Activated CD4-positive, alpha-beta T cell treated with anti-CD3 and anti-CD28 coated beads, Interleukin-2, amount 50 U/mL, for 1 hour (primary cell): Measurements from ENCODE around the gene COQ4.

Experiments used
- DNase-seq: peaks from one replicate; pipeline ENCODE4 v3.0.0-alpha.2; 2020

The COQ4 gene

DNA sequence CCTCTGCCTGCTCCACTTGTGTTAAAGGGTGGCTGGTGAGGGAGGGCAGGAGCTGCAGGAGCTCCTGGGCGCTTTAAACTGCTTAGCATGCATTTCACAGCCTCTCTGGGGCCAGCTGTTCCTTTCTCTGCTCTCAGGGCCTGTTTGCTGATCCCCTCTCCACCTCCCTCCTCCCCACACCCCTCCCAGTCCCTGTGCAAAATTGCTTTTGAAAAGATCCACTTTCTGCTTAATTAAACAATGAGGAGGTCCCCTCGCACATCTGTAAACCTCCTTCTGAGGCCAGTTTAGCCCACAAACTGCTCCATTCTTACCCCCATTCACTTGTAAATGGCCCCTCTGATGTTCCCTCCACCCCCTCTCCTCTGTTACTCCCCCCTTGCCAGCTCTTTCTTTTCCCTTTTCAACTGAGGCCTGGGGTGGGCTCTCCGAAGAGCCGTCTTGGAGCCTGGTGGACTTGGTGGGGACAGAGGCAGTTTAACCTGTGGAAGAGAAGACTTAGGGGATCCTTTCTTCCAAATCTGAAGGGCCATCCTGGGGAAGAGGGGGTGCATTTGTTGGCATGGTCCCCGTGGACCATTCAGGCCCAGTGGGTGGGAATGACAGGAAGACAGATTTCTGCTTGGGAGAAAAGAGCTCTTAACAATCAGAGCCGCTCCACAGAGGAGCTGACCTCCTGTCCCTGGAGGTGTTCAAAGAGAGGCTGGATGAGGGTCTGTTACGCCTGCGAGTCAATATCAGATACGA, 60.5 kb downstream of the COQ4 start:
- no peak for DNase-seq
